Karpas-422 (cell line): ENCODE data around the gene PRL. TPM values are rescaled to one million over a fixed set of nuclear protein-coding genes. Genes with fewer than 3 reads are reported as not detected.

Experiments used
- DNase-seq: peaks from one replicate; pipeline ENCODE4 v3.0.0-alpha.2; 2015
- H2AFZ ChIP-seq: fragments of 200-600 bp; sonication (generic); 2 replicates; pipeline ENCODE4 v1.6.1; 2014; ENCODE audit warnings: antibody characterized with exemption, low read length, mixed read lengths
- H3K27ac ChIP-seq: fragments of 200-600 bp; sonication (generic); 2 replicates; pipeline ENCODE4 v1.5.1; 2014; ENCODE audit warnings: mild to moderate bottlenecking, low read length, moderate library complexity
- H3K27me3 ChIP-seq: fragments of 200-600 bp; sonication (generic); 2 replicates; pipeline ENCODE4 v1.6.1; 2014; ENCODE audit warnings: low read length, mixed read lengths
- H3K36me3 ChIP-seq: fragments of 200-600 bp; sonication (generic); 2 replicates; pipeline ENCODE4 v1.6.1; 2014; ENCODE audit warnings: low read length, mixed read lengths; ENCODE audit not compliant: insufficient read depth
- H3K4me1 ChIP-seq: fragments of 200-600 bp; sonication (generic); 2 replicates; pipeline ENCODE4 v1.6.1; 2014; ENCODE audit warnings: mild to moderate bottlenecking, low read length, mixed read lengths
- H3K4me2 ChIP-seq: fragments of 200-600 bp; sonication (generic); 2 replicates; pipeline ENCODE4 v1.6.1; 2014; ENCODE audit warnings: low read length, low read depth, mild to moderate bottlenecking; ENCODE audit not compliant: poor library complexity, severe bottlenecking
- H3K4me3 ChIP-seq: fragments of 200-600 bp; sonication (generic); 2 replicates; pipeline ENCODE4 v1.5.1; 2014; ENCODE audit warnings: mild to moderate bottlenecking, antibody characterized with exemption, low read length, mixed read lengths
- H3K79me2 ChIP-seq: fragments of 200-600 bp; sonication (generic); 2 replicates; pipeline ENCODE4 v1.6.1; 2014; ENCODE audit warnings: mild to moderate bottlenecking, low read length, mixed read lengths
- H3K9ac ChIP-seq: fragments of 200-600 bp; sonication (generic); 2 replicates; pipeline ENCODE4 v1.6.0; 2014; ENCODE audit warnings: low read length
- H3K9me2 ChIP-seq: fragments of 200-600 bp; sonication (generic), shearing (Covaris generic); replicated peaks from 2 replicates; pipeline ENCODE4 v1.6.0; 2014; ENCODE audit warnings: mild to moderate bottlenecking, low read length, moderate library complexity; ENCODE audit not compliant: insufficient read depth
- H3K9me3 ChIP-seq: fragments of 300-700, 200-600 bp; sonication (generic); 2 replicates; pipeline ENCODE4 v1.6.1; 2014; ENCODE audit warnings: low read length, mixed read lengths
- H4K20me1 ChIP-seq: fragments of 200-600 bp; sonication (generic); 2 replicates; pipeline ENCODE4 v1.6.1; 2014; ENCODE audit warnings: mild to moderate bottlenecking, antibody characterized with exemption, low read length, low read depth; ENCODE audit not compliant: insufficient read depth
- total RNA-seq: library from RNA; depleted of rRNA; stranded (reverse); fragments of >200 nt; shearing (Covaris generic); gene quantifications from 2 replicates; pipeline ENCODE4 v1.2.3, GENCODE V29; 2014; ENCODE audit warnings: low replicate concordance

PRL gene
- total RNA-seq, 1 experiment from 2014 or later: not detected

GRCh38 chr6:22237526-22237925 lies 59.3 kb downstream of the PRL start:
- 0 out of 2 replicates have a peak, but pooled peaks cover 4% of the 10 kb centered on the region for H3K9me3 ChIP-seq
- no peaks in the 10 kb centered on the region for H3K4me1 ChIP-seq
- no peak overlapping the region for H3K4me2 ChIP-seq
- no peaks in the 10 kb centered on the region; the same call in 1 of the 2 replicates for H3K9me2 ChIP-seq
- no peaks in the 10 kb centered on the region for H3K27me3 ChIP-seq
- no peaks in the 10 kb centered on the region for H4K20me1 ChIP-seq
- no peak overlapping the region for H2AFZ ChIP-seq
- no peaks in the 10 kb centered on the region for H3K36me3 ChIP-seq
- no peak overlapping the region for H3K9ac ChIP-seq
- DNase-seq: no peak
- no peak overlapping the region for H3K27ac ChIP-seq
- H3K4me3 ChIP-seq: no peak overlapping the region
- no peaks in the 10 kb centered on the region for H3K79me2 ChIP-seq
